Heart left ventricle (tissue), 16 donors: ENCODE data around the gene NEDD4L. TPM values are rescaled to one million over a fixed set of nuclear protein-coding genes. Genes with fewer than 3 reads are reported as not detected.

Experiments used
- ATAC-seq, 4 donors: fragments of 200-7000 bp; cut with Tn5 transposase; one replicate each; pipeline ENCODE4 v1.9.1; 2020 to 2022; ENCODE audit warnings: moderate library complexity in 4 of 4, mild to moderate bottlenecking in 3 of 4, moderate number of reproducible peaks in 1 of 4
- DNase-seq, 5 donors: peaks; one replicate each; pipeline ENCODE4 v3.0.0-alpha.2; 2020
- H3K27ac ChIP-seq, 12 donors: fragments of 200-600 bp; sonication (generic) in 4 of 12; one replicate each; pipeline versions ENCODE4 v1.5.0 to v1.8.0; 2016 to 2022; ENCODE audit warnings: mild to moderate bottlenecking in 2 of 12
- H3K27me3 ChIP-seq, 9 donors: fragments of 200-600 bp; sonication (generic) in 2 of 9; one replicate each; pipeline versions ENCODE4 v1.5.1 to v1.8.0; 2016 to 2022; ENCODE audit warnings: mild to moderate bottlenecking in 3 of 9
- H3K36me3 ChIP-seq, 9 donors: fragments of 200-600 bp; sonication (generic) in 2 of 9; one replicate each; pipeline versions ENCODE4 v1.5.0 to v1.8.0; 2018 to 2022; ENCODE audit warnings: mild to moderate bottlenecking in 2 of 9
- H3K4me1 ChIP-seq, 12 donors: fragments of 200-600 bp; sonication (generic) in 4 of 12; one replicate each; pipeline versions ENCODE4 v1.5.0 to v1.8.0; 2016 to 2022; ENCODE audit warnings: mild to moderate bottlenecking in 3 of 12
- H3K4me3 ChIP-seq, 12 donors: fragments of 200-600 bp; sonication (generic) in 4 of 12; one replicate each; pipeline versions ENCODE4 v1.5.0 to v1.8.0; 2017 to 2022; ENCODE audit warnings: mild to moderate bottlenecking in 9 of 12, moderate library complexity in 4 of 12
- H3K9me3 ChIP-seq, 12 donors: fragments of 200-600 bp; sonication (generic) in 4 of 12; one replicate each; pipeline versions ENCODE4 v1.5.0 to v1.8.0; 2016 to 2022; ENCODE audit warnings: mild to moderate bottlenecking in 1 of 12
- POLR2A ChIP-seq, 2 donors: fragments of 450-650 bp; IDR thresholded peaks; one replicate each; pipeline ENCODE4 v1.6.1; 2017; ENCODE audit warnings: antibody characterized with exemption in 2 of 2, mild to moderate bottlenecking in 2 of 2, moderate library complexity in 2 of 2
- WGBS, 4 donors: extraction: QIAGEN DNeasy Blood & Tissue Kit in 2 of 4; methylation state at CpG; one replicate each; pipeline versions ENCODE4 v1.1.5 to v1.1.7; 2013 to 2018; 5-methylcytosine and 5-hydroxymethylcytosine counted together
- intact Hi-C, 10 donors: fragments of 100-400 bp; cut with DNase I; formaldehyde crosslinking; loops; one replicate each; pipeline versions ENCODE4 v1.11.1 to v1.14.2; 2022
- polyA plus RNA-seq, 2 donors: library from polyadenylated mRNA; stranded (reverse); fragments of 200-250 nt; gene quantifications; one replicate each; pipeline ENCODE4 v1.2.3, GENCODE V29; 2013
- total RNA-seq, 9 donors: library from RNA; depleted of rRNA in 2 of 9; stranded (reverse); fragments of >200 nt in 2 of 9; fragmentation: NEBNext Ultra II Directional in 3 of 9; extraction: Animal tissue kit (Norgen Biotek cat#: 25700) in 3 of 9; gene quantifications; one replicate each; pipeline versions ENCODE4 v1.1.0 to v1.2.4, GENCODE V29; 2016 to 2023
- TF ChIP-seq, protein P1 (sequence below), 12 donors: fragments of 200-600 bp; sonication (generic) in 4 of 12; IDR thresholded peaks; one replicate each; pipeline versions ENCODE4 v1.5.0 to v1.8.0; 2018 to 2022; ENCODE audit warnings: antibody characterized with exemption in 12 of 12, mild to moderate bottlenecking in 5 of 12
- donor health status: ischemic (EF 13 %, LVEDD 7.1; RV severe dilation, severe dysfunction).
- donor health status: healthy with polysubstance abuse.
- donor health status: DM: no; HTN: yes; CAD: no.
- donor health status: DM: no; HTN: no; CAD: no.
- donor health status: ischemic (EF 25% LVEDD 6.9; RV normal size, moderate dysfunction).
- donor health status: ischemic (EF 25% LVEDD 5.7; RV mildly dilated, moderate dysfunction).
- donor health status: healthy.
- donor health status: DM: yes; HTN: yes; CAD: no.
- donor health status: ischemic (EF 35%, LVEDD 5.7; RV mildly dilated, moderate dysfunction).
- donor health status: nonischemic (EF 11% LVEDD 7.7; RV severe dilation, severe dysfunction).
- donor health status: DM: yes; HTN: yes; CAD: no.
- donor health status: PGD.
- donor health status: ischemic (EF 29% LVEDD 5.4; RV normal size, mild dysfunction).
- donor health status: nonischemic (EF 23%, LVEDD 6.1; RV moderate dilation, normal function).

The NEDD4L gene
- total and polyA plus RNA-seq, 11 donors: 14.7 to 64.1 (median 51.7) TPM

DNA sequence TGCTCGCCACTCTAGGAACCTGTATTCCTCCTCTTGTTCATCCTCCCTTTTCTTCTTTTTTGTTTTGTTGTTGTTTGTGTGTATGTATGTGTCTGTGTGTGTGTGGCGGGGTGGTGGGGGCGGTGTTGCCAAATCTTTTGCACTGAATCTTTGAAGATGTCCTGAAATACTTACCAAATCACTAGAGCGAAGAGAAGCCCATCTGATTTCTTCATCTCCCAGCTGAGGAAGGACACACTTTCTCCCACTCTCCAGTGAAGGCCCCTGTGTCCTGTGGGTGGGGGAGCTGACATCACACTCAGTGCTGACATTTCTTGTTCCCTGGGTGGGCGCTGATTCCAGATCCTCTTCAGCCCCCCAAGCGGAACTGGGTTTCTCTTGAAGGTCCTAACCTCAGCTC, 74.5 kb downstream of the NEDD4L start:
- Histone ChIP-seq H3K27ac (no peak overlapping the region), H3K36me3 (no peaks in the 10 kb centered on the region), H3K4me1 (peaks cover 0 to 6% (median 0%) of the 10 kb centered on the region in 12 donors), H3K4me3 (no peak overlapping the region), H3K9me3 (no peaks in the 10 kb centered on the region), H3K27me3 (no peaks in the 10 kb centered on the region)
- ATAC-seq (no peak), DNase-seq (no peak)
- WGBS, 4 donors: 87 to 95% (median 93%) methylated on average over 5 to 6 of the region's 6 CpGs
- TF ChIP-seq, protein P1, sequence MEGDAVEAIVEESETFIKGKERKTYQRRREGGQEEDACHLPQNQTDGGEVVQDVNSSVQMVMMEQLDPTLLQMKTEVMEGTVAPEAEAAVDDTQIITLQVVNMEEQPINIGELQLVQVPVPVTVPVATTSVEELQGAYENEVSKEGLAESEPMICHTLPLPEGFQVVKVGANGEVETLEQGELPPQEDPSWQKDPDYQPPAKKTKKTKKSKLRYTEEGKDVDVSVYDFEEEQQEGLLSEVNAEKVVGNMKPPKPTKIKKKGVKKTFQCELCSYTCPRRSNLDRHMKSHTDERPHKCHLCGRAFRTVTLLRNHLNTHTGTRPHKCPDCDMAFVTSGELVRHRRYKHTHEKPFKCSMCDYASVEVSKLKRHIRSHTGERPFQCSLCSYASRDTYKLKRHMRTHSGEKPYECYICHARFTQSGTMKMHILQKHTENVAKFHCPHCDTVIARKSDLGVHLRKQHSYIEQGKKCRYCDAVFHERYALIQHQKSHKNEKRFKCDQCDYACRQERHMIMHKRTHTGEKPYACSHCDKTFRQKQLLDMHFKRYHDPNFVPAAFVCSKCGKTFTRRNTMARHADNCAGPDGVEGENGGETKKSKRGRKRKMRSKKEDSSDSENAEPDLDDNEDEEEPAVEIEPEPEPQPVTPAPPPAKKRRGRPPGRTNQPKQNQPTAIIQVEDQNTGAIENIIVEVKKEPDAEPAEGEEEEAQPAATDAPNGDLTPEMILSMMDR (IDR thresholded peaks at IDR 0.05): no peak
- intact Hi-C loops: no loop called here

DNA sequence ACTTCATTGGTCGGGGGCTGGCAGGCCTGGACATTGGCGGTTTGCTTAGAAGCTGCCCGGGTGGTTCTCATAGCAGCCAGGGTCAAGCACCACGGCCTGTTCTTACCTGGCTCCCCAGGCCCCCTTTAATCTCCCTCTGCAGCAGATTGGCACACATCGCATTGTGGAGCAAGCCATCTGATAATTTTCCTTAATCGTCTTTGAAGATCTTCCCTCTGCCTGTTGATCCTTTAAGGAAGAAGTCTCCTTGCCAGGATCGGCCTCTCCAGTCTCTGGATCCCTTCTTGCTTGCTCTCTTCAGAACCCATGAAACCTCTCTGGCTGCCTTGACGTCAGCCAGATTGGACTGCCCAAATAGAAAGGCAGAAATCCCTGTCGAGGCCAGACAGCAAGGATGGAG, 75.8 kb downstream of the NEDD4L start:
- ATAC-seq: no peak
- no peak overlapping the region for H3K4me3 ChIP-seq
- H3K9me3 ChIP-seq: no peaks in the 10 kb centered on the region
- no peaks in the 10 kb centered on the region for H3K27me3 ChIP-seq
- no peak overlapping the region for H3K27ac ChIP-seq
- DNase-seq: no peak
- intact Hi-C loops: loop anchor here (5.0 to 10.0 kb wide), 9 partner anchors 73 to 498 kb away; partner anchors contain the start of genes NARS1 (in 3 of the 10) and NEDD4L (in 3 of the 10)
- peaks cover 0 to 6% (median 0%) of the 10 kb centered on the region in 12 donors for H3K4me1 ChIP-seq
- H3K36me3 ChIP-seq: no peaks in the 10 kb centered on the region
- TF ChIP-seq POLR2A (IDR thresholded peaks at IDR 0.05): no peak
- TF ChIP-seq, protein P1 (IDR thresholded peaks at IDR 0.05): no peak
- WGBS, 4 donors: 84 to 96% (median 90%) methylated on average over 9 of the region's 9 CpGs

DNA sequence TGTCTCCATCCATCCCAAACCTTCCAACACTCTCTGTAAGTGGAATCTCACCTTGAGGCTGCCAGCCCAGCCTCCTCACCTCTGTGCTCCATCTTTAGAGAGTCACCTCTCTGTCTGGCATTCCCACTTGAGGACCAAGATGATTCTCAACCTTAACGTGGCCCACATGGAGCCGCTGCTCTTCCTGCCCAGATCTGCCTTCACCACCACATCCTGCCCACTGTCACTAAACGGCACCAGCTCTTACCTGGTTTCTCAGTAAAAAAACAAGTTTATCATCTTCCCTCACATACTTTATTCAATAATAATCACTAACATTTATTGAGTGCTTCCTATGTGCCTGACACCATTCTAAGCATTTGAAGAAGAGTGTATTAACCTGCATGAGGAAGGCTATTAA, 80.4 kb downstream of the NEDD4L start:
- H3K9me3 ChIP-seq: no peaks in the 10 kb centered on the region
- H3K27me3 ChIP-seq: no peaks in the 10 kb centered on the region
- ATAC-seq: no peak
- no peak for TF ChIP-seq POLR2A (IDR thresholded peaks at IDR 0.05)
- TF ChIP-seq, protein P1 (IDR thresholded peaks at IDR 0.05): no peak
- no peaks in the 10 kb centered on the region for H3K36me3 ChIP-seq
- 47 to 65% (median 56%) methylated on average over 3 of the region's 3 CpGs for WGBS, 4 donors
- no peak overlapping the region for H3K27ac ChIP-seq
- no peak for DNase-seq
- peaks cover 0 to 2% (median 0%) of the 10 kb centered on the region in 12 donors for H3K4me1 ChIP-seq
- H3K4me3 ChIP-seq: no peak overlapping the region
- intact Hi-C loops: loop anchor here (5.0 to 10.0 kb wide), 9 partner anchors 77 to 502 kb away; partner anchors contain the start of genes NARS1 (in 3 of the 10) and NEDD4L (in 3 of the 10)

DNA sequence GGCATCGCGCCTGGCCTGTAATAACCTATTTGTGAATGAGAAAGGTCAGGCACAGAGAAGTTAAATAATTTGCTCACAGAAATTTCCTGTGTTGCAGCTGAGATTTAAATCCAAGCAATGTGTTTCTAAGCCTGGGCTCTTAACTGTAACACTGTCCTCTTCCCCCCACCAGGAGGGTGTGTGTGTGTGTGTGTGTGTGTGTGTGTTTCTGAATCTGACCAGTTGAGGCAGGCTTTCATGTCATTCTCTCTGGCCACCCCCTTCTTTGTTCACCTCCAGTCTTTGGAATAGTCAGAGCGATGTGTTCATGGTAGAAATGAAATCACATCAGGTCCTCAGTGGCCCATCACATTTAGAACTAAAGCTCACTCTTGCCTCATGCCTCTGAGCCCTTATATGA, 81.2 kb downstream of the NEDD4L start:
- ATAC-seq (no peak), DNase-seq (no peak)
- H3K27me3 ChIP-seq: no peaks in the 10 kb centered on the region
- H3K27ac ChIP-seq: no peak overlapping the region
- no peaks in the 10 kb centered on the region for H3K36me3 ChIP-seq
- TF ChIP-seq, protein P1 (IDR thresholded peaks at IDR 0.05): no peak
- H3K4me3 ChIP-seq: no peak overlapping the region
- H3K4me1 ChIP-seq: peaks cover 0 to 2% (median 0%) of the 10 kb centered on the region in 12 donors
- H3K9me3 ChIP-seq: no peaks in the 10 kb centered on the region
- 94 to 98% (median 95%) methylated on average over 3 of the region's 3 CpGs for WGBS, 4 donors
- intact Hi-C loops: loop anchor here in 3 of 10 donors (10.0 kb wide), 3 partner anchors 150 to 500 kb away; partner anchors contain the start of gene NARS1 (in 2 of the 3)
